ENCODE measurements around the gene SCN3B. TPM values are rescaled to one million over a fixed set of nuclear protein-coding genes. Genes with fewer than 3 reads are reported as not detected.

The SCN3B gene
- total RNA-seq, 1 experiment from 2014 or later: 0.26 TPM

DNA sequence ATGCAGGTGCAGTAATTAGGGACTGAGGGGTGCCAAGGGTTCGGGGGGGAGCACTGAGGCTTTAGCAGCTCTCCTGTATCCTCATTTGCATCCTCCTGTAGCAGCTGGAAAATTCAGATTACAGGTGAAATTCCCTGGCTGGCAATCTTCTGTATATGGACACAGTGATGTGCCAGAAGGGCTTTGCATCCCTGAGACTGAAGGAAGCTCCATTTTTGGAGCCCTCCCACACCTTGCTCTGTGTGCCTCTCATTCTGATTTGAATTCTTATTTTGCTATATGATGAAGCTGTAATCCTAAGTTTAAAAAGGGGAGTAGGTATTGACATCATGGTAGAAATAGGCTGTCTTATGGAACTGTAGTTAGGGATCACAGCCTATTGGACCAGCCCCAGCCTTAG lies 46.6 kb downstream of the SCN3B start:
- no peaks in the 10 kb centered on the region for H3K27me3 ChIP-seq (ENCODE audit: low read length)
- no peak overlapping the region for H3K4me3 ChIP-seq (ENCODE audit: low read length)
- DNase-seq: no peak
- H3K9ac ChIP-seq (ENCODE audit: low read length): no peak overlapping the region
- no TSS peak for BruUV-seq (replicated peaks)
- H3F3A ChIP-seq (ENCODE audit: low read length, unreplicated experiment): no peaks in the 10 kb centered on the region
- H2AFZ ChIP-seq (ENCODE audit: low read length): no peak overlapping the region
- H4K20me1 ChIP-seq (ENCODE audit: low read length): no peaks in the 10 kb centered on the region
- H3K9me3 ChIP-seq (ENCODE audit: low read length): no peaks in the 10 kb centered on the region
- TF ChIP-seq EZH2phosphoT487 (IDR thresholded peaks at IDR 0.05; ENCODE audit: borderline replicate concordance, low read length) (no peak), EZH2 (IDR thresholded peaks at IDR 0.05; ENCODE audit: low read length, unreplicated experiment) (no peak)
- TF ChIP-seq, protein P1, sequence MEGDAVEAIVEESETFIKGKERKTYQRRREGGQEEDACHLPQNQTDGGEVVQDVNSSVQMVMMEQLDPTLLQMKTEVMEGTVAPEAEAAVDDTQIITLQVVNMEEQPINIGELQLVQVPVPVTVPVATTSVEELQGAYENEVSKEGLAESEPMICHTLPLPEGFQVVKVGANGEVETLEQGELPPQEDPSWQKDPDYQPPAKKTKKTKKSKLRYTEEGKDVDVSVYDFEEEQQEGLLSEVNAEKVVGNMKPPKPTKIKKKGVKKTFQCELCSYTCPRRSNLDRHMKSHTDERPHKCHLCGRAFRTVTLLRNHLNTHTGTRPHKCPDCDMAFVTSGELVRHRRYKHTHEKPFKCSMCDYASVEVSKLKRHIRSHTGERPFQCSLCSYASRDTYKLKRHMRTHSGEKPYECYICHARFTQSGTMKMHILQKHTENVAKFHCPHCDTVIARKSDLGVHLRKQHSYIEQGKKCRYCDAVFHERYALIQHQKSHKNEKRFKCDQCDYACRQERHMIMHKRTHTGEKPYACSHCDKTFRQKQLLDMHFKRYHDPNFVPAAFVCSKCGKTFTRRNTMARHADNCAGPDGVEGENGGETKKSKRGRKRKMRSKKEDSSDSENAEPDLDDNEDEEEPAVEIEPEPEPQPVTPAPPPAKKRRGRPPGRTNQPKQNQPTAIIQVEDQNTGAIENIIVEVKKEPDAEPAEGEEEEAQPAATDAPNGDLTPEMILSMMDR (conservative IDR thresholded peaks at IDR 0.05; ENCODE audit: low read depth, low read length): no peak
- ChIA-PET CTCF (no interaction called here), POLR2A (ENCODE audit: unreplicated experiment) (no interaction called here)
- no peak overlapping the region for H3K4me2 ChIP-seq (ENCODE audit: low read length)
- intact Hi-C loops (cut with micrococcal nuclease): no loop called here
- H3K79me2 ChIP-seq (ENCODE audit: low read length): no peaks in the 10 kb centered on the region
- H3K9me2 ChIP-seq (replicated peaks; ENCODE audit: low read length): no peaks in the 10 kb centered on the region
- peaks cover 63% of the 10 kb centered on the region for H3K36me3 ChIP-seq (ENCODE audit: low read depth, low read length)
- no peak overlapping the region for H3K27ac ChIP-seq (ENCODE audit: low read length)
- H3K4me1 ChIP-seq (ENCODE audit: insufficient read depth, low read length): no peaks in the 10 kb centered on the region
- ATAC-seq: no peak

GRCh38 chr11:123603666-123604065 lies 50.8 kb downstream of the SCN3B start:
- Histone ChIP-seq H4K20me1 (ENCODE audit: low read length) (no peaks in the 10 kb centered on the region), H3K9ac (ENCODE audit: low read length) (no peak overlapping the region), H3K4me2 (ENCODE audit: low read length) (no peak overlapping the region), H3K4me1 (ENCODE audit: insufficient read depth, low read length) (no peaks in the 10 kb centered on the region), H3K9me2 (replicated peaks; ENCODE audit: low read length) (no peaks in the 10 kb centered on the region), H3K27me3 (ENCODE audit: low read length) (no peaks in the 10 kb centered on the region), H3F3A (ENCODE audit: low read length, unreplicated experiment) (no peaks in the 10 kb centered on the region), H3K9me3 (ENCODE audit: low read length) (no peaks in the 10 kb centered on the region), H3K27ac (ENCODE audit: low read length) (no peak overlapping the region), H3K4me3 (ENCODE audit: low read length) (no peak overlapping the region), H3K36me3 (ENCODE audit: low read depth, low read length) (peaks cover 69% of the 10 kb centered on the region), H2AFZ (ENCODE audit: low read length) (no peak overlapping the region), H3K79me2 (ENCODE audit: low read length) (no peaks in the 10 kb centered on the region)
- DNase-seq: no peak
- ChIA-PET POLR2A (ENCODE audit: unreplicated experiment) (no interaction called here), CTCF (no interaction called here)
- no peak for ATAC-seq
- TF ChIP-seq EZH2phosphoT487 (IDR thresholded peaks at IDR 0.05; ENCODE audit: borderline replicate concordance, low read length) (no peak), EZH2 (IDR thresholded peaks at IDR 0.05; ENCODE audit: low read length, unreplicated experiment) (no peak)
- TF ChIP-seq, protein P1 (conservative IDR thresholded peaks at IDR 0.05; ENCODE audit: low read depth, low read length): no peak
- BruUV-seq (replicated peaks): no TSS peak
- intact Hi-C loops (cut with micrococcal nuclease): no loop called here

GRCh38 chr11:123601743-123602142 lies 52.7 kb downstream of the SCN3B start:
- POLR2A ChIA-PET (ENCODE audit: unreplicated experiment): no interaction called here

More at GRCh38 chr11:123601743-123602142, 52.7 kb downstream of the SCN3B start:
- CTCF ChIA-PET: no interaction called here
- intact Hi-C loops (cut with micrococcal nuclease): no loop called here
- H3K79me2 ChIP-seq (ENCODE audit: low read length): no peaks in the 10 kb centered on the region
- H3K27me3 ChIP-seq (ENCODE audit: low read length): no peaks in the 10 kb centered on the region
- DNase-seq (no peak), ATAC-seq (no peak)
- H3K4me3 ChIP-seq (ENCODE audit: low read length): no peak overlapping the region
- H2AFZ ChIP-seq (ENCODE audit: low read length): no peak overlapping the region
- no peaks in the 10 kb centered on the region for H3K9me3 ChIP-seq (ENCODE audit: low read length)
- H3K36me3 ChIP-seq (ENCODE audit: low read depth, low read length): peaks cover 62% of the 10 kb centered on the region
- H4K20me1 ChIP-seq (ENCODE audit: low read length): no peaks in the 10 kb centered on the region
- TF ChIP-seq EZH2phosphoT487 (IDR thresholded peaks at IDR 0.05; ENCODE audit: borderline replicate concordance, low read length): no peak
- TF ChIP-seq, protein P1 (conservative IDR thresholded peaks at IDR 0.05; ENCODE audit: low read depth, low read length): no peak
- TF ChIP-seq EZH2 (IDR thresholded peaks at IDR 0.05; ENCODE audit: low read length, unreplicated experiment): no peak
- BruUV-seq (replicated peaks): no TSS peak
- no peaks in the 10 kb centered on the region for H3K9me2 ChIP-seq (replicated peaks; ENCODE audit: low read length)
- no peaks in the 10 kb centered on the region for H3F3A ChIP-seq (ENCODE audit: low read length, unreplicated experiment)
- H3K9ac ChIP-seq (ENCODE audit: low read length): no peak overlapping the region
- no peak overlapping the region for H3K27ac ChIP-seq (ENCODE audit: low read length)
- no peak overlapping the region for H3K4me2 ChIP-seq (ENCODE audit: low read length)
- no peaks in the 10 kb centered on the region for H3K4me1 ChIP-seq (ENCODE audit: insufficient read depth, low read length)
